CD4-positive, alpha-beta T cell (primary cell): Measurements from ENCODE around the gene OR6J1. TPM values are rescaled to one million over a fixed set of nuclear protein-coding genes. Genes with fewer than 3 reads are reported as not detected.
"Not testable (repeated sequence)": the region's sequence is repeated elsewhere in the genome, so short reads cannot be mapped to it uniquely, and the experiment has no call there.

Source experiments
- ATAC-seq: fragments of 200-7000 bp; cut with Tn5 transposase; one replicate; pipeline ENCODE4 v1.10.0; 2022; ENCODE audit warnings: mild to moderate bottlenecking; ENCODE audit not compliant: poor library complexity
- CTCF ChIA-PET: fragments of 350-600 bp; sonication (Branson Sonifier 250); formaldehyde crosslinking; loops from one replicate; lab custom pipeline; 2021; ENCODE audit warnings: antibody characterized with exemption, inconsistent platforms; lab: Charles Lee
- POLR2A ChIA-PET: fragments of 350-600 bp; sonication (Branson Sonifier 250); formaldehyde crosslinking; loops from one replicate; lab custom pipeline; 2021; ENCODE audit warnings: antibody characterized with exemption, inconsistent platforms; lab: Charles Lee
- DNase-seq, 14 experiments: peaks; one replicate each; pipeline ENCODE4 v3.0.0-alpha.2; 2013 to 2020; ENCODE audit warnings: mixed read lengths in 2 of 14
- H3K27ac ChIP-seq, 2 donors: one replicate each; pipeline versions ENCODE4 v1.5.1 to v1.7.0; 2013; ENCODE audit warnings: low read length in 2 of 2, low read depth in 1 of 2, mild to moderate bottlenecking in 1 of 2
- H3K27me3 ChIP-seq, 2 experiments: 1 replicate in 1 of 2; 2 replicates in 1 of 2; pipeline versions ENCODE4 v1.6.1 to v1.7.0; 2013; ENCODE audit warnings: low read length in 2 of 2, control low read depth in 1 of 2, mild to moderate bottlenecking in 1 of 2, moderate library complexity in 1 of 2; ENCODE audit not compliant: insufficient read depth in 2 of 2, control insufficient read depth in 1 of 2
- H3K36me3 ChIP-seq: one replicate; pipeline ENCODE4 v1.6.1; 2013; ENCODE audit warnings: low read length, control low read depth; ENCODE audit not compliant: insufficient read depth
- H3K4me1 ChIP-seq: one replicate; pipeline ENCODE4 v1.6.1; 2013; ENCODE audit warnings: low read length, control low read depth; ENCODE audit not compliant: insufficient read depth
- H3K4me3 ChIP-seq: one replicate; pipeline ENCODE4 v1.5.1; 2013; ENCODE audit warnings: mild to moderate bottlenecking, low read length, moderate library complexity
- H3K9me3 ChIP-seq, 2 experiments: 1 replicate in 1 of 2; 2 replicates in 1 of 2; pipeline versions ENCODE4 v1.6.1 to v1.7.0; 2013; ENCODE audit warnings: low read length in 2 of 2, mild to moderate bottlenecking in 2 of 2, control low read depth in 1 of 2, moderate library complexity in 1 of 2; ENCODE audit not compliant: control insufficient read depth in 1 of 2, insufficient read depth in 1 of 2
- H3K27ac Mint-ChIP-seq: one replicate; pipeline ENCODE4 v1.8.0; 2020; ENCODE audit warnings: mixed read lengths
- H3K27me3 Mint-ChIP-seq: one replicate; pipeline ENCODE4 v1.8.0; 2021; ENCODE audit warnings: mixed read lengths
- H3K36me3 Mint-ChIP-seq: one replicate; pipeline ENCODE4 v1.8.0; 2021; ENCODE audit warnings: low read depth, mixed read lengths
- H3K4me1 Mint-ChIP-seq: one replicate; pipeline ENCODE4 v1.8.0; 2021; ENCODE audit warnings: low read depth, mixed read lengths
- H3K4me3 Mint-ChIP-seq: one replicate; pipeline ENCODE4 v1.8.0; 2020; ENCODE audit warnings: mild to moderate bottlenecking, mixed read lengths
- H3K9me3 Mint-ChIP-seq: one replicate; pipeline ENCODE4 v1.8.0; 2020; ENCODE audit warnings: mixed read lengths
- CTCF ChIP-seq: fragments of 200-600 bp; IDR thresholded peaks from one replicate; pipeline ENCODE4 v1.8.0; 2022; ENCODE audit warnings: antibody characterized with exemption, mild to moderate bottlenecking
- intact Hi-C, 2 experiments: fragments of 100-400 bp; cut with DNase I in 1 of 2; cut with micrococcal nuclease in 1 of 2; formaldehyde crosslinking; loops; one replicate each; pipeline versions ENCODE4 v1.15.1 to v1.9.0; 2023 to 2025; cut with DNase I, micrococcal nuclease
- total RNA-seq, 174 experiments: library from RNA in 2 of 174; stranded (reverse) in 2 of 174; gene quantifications; one replicate each; pipeline ENCODE4 v1.2.3 and lab custom pipeline; 2021 to 2026

Gene OR6J1
- total RNA-seq, 2 experiments from 2014 or later = not detected

GRCh38 chr14:22689199-22689598 is 45.0 kb upstream of the OR6J1 start:
- ATAC-seq (peak; percentile 17), DNase-seq (peak in 1 of 14 experiments; percentile 17)
- CTCF ChIA-PET = no interaction called here
- no peak for TF ChIP-seq CTCF
- no peak overlapping the region for H3K27ac ChIP-seq
- intact Hi-C loops = no loop called here
- Mint-ChIP-seq H3K4me1 (no peaks in the 10 kb centered on the region), H3K4me3 (no peak overlapping the region), H3K27me3 (peaks cover 64% of the 10 kb centered on the region), H3K9me3 (peaks cover 18% of the 10 kb centered on the region), H3K27ac (no peak overlapping the region), H3K36me3 (no peaks in the 10 kb centered on the region)
- POLR2A ChIA-PET = no interaction called here
- no peak overlapping the region for H3K4me3 ChIP-seq
- peaks cover under 1 to 9% of the 10 kb centered on the region in 2 experiments for H3K27me3 ChIP-seq
- H3K36me3 ChIP-seq = no peaks in the 10 kb centered on the region
- peaks cover 0 to 3% of the 10 kb centered on the region in 2 experiments for H3K9me3 ChIP-seq
- no peaks in the 10 kb centered on the region for H3K4me1 ChIP-seq

GRCh38 chr14:22687969-22688368 is 43.8 kb upstream of the OR6J1 start:
- DNase-seq, H3K36me3 ChIP-seq, H3K4me1 ChIP-seq, H3K36me3 Mint-ChIP-seq, H3K27ac ChIP-seq, H3K4me1 Mint-ChIP-seq, H3K9me3 ChIP-seq, H3K27ac Mint-ChIP-seq, ATAC-seq, H3K4me3 Mint-ChIP-seq, intact Hi-C loops, POLR2A ChIA-PET, H3K4me3 ChIP-seq: not testable (repeated sequence)
- H3K27me3 Mint-ChIP-seq = peaks cover 64% of the 10 kb centered on the region
- CTCF ChIA-PET = interaction anchor here (0.6 kb wide), 1 partner anchor 25 kb away, joined by 3 read pairs; no protein-coding TSS in a partner anchor
- H3K27me3 ChIP-seq = peaks cover 0 to 13% of the 10 kb centered on the region in 2 experiments
- peaks cover 18% of the 10 kb centered on the region for H3K9me3 Mint-ChIP-seq

GRCh38 chr14:22686176-22686611 is 42.0 kb upstream of the OR6J1 start:
- H3K27ac Mint-ChIP-seq, H3K9me3 ChIP-seq, H3K4me3 ChIP-seq, H3K4me1 Mint-ChIP-seq, DNase-seq, intact Hi-C loops, H3K36me3 ChIP-seq, POLR2A ChIA-PET, H3K4me1 ChIP-seq, H3K4me3 Mint-ChIP-seq, CTCF ChIA-PET, ATAC-seq, H3K36me3 Mint-ChIP-seq, H3K27ac ChIP-seq: not testable (repeated sequence)
- H3K9me3 Mint-ChIP-seq = peaks cover 14% of the 10 kb centered on the region
- peaks cover 0 to 13% of the 10 kb centered on the region in 2 experiments for H3K27me3 ChIP-seq
- H3K27me3 Mint-ChIP-seq = peaks cover 58% of the 10 kb centered on the region

GRCh38 chr14:22685467-22685866 is 41.3 kb upstream of the OR6J1 start:
- H3K36me3 ChIP-seq = no peaks in the 10 kb centered on the region
- intact Hi-C loops = no loop called here
- no peak for TF ChIP-seq CTCF
- no peaks in the 10 kb centered on the region for H3K4me1 ChIP-seq
- Mint-ChIP-seq H3K4me3 (no peak overlapping the region), H3K27ac (no peak overlapping the region), H3K36me3 (no peaks in the 10 kb centered on the region), H3K9me3 (peaks cover 13% of the 10 kb centered on the region), H3K4me1 (no peaks in the 10 kb centered on the region), H3K27me3 (peaks cover 51% of the 10 kb centered on the region)
- DNase-seq (no peak), ATAC-seq (no peak)
- no peak overlapping the region for H3K27ac ChIP-seq
- ChIA-PET POLR2A (no interaction called here), CTCF (no interaction called here)
- peaks cover 0 to 3% of the 10 kb centered on the region in 2 experiments for H3K9me3 ChIP-seq
- no peak overlapping the region for H3K4me3 ChIP-seq
- H3K27me3 ChIP-seq = peaks cover 0 to 13% of the 10 kb centered on the region in 2 experiments

- POLR2A ChIA-PET, H3K9me3 ChIP-seq, H3K36me3 Mint-ChIP-seq, H3K4me1 Mint-ChIP-seq, H3K4me3 ChIP-seq, H3K4me1 ChIP-seq, ATAC-seq, H3K36me3 ChIP-seq, H3K27ac ChIP-seq, H3K4me3 Mint-ChIP-seq, CTCF ChIA-PET, intact Hi-C loops, DNase-seq, H3K27ac Mint-ChIP-seq, H3K9me3 Mint-ChIP-seq: not testable (repeated sequence)
- H3K27me3 Mint-ChIP-seq = peaks cover 53% of the 10 kb centered on the region
- H3K27me3 ChIP-seq = peaks cover 3 to 16% of the 10 kb centered on the region in 2 experiments
Observed at GRCh38 chr14:22683428-22683827, 39.3 kb upstream of the OR6J1 start.
